Activated naive CD8-positive, alpha-beta T cell treated with anti-CD3 and anti-CD28 coated beads for 36 hours (primary cell): ENCODE measurements around the gene DUOXA1. TPM values are rescaled to one million over a fixed set of nuclear protein-coding genes. Genes with fewer than 3 reads are reported as not detected.

Experiments used
- DNase-seq: peaks from one replicate; pipeline ENCODE4 v3.0.0; 2021
- H3K27ac Mint-ChIP-seq: one replicate; pipeline ENCODE4 v1.8.0; 2022; ENCODE audit warnings: mild to moderate bottlenecking, moderate library complexity, mixed read lengths
- H3K27me3 Mint-ChIP-seq: one replicate; pipeline ENCODE4 v1.8.0; 2022; ENCODE audit warnings: mild to moderate bottlenecking, mixed read lengths
- H3K36me3 Mint-ChIP-seq: one replicate; pipeline ENCODE4 v1.8.0; 2021; ENCODE audit warnings: mild to moderate bottlenecking, mixed read lengths
- H3K4me1 Mint-ChIP-seq: one replicate; pipeline ENCODE4 v1.8.0; 2021; ENCODE audit warnings: mixed read lengths
- H3K4me3 Mint-ChIP-seq: one replicate; pipeline ENCODE4 v1.8.0; 2022; ENCODE audit warnings: mild to moderate bottlenecking, moderate library complexity, mixed read lengths
- H3K9me3 Mint-ChIP-seq: one replicate; pipeline ENCODE4 v1.8.0; 2022; ENCODE audit warnings: mixed read lengths
- total RNA-seq, 2 experiments: library from RNA; stranded (reverse); gene quantifications; one replicate each; pipeline ENCODE4 v1.2.3, GENCODE V29; 2021

Gene DUOXA1
- total RNA-seq, 2 experiments from 2014 or later: not detected

DNA sequence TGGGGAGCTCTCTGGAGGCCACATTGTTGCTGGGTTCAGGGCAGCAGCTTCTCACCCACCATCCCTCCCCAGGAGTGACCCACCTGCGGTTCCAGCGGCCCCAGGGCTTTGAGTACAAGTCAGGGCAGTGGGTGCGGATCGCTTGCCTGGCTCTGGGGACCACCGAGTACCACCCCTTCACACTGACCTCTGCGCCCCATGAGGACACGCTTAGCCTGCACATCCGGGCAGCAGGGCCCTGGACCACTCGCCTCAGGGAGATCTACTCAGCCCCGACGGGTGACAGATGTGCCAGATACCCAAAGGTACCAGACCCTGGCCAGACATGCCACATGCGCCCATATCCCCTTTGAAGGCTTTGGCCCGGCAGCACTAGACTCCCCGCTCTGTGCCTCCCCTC is 32.0 kb upstream of the DUOXA1 start:
- H3K4me3 Mint-ChIP-seq: no peak overlapping the region
- H3K36me3 Mint-ChIP-seq: no peaks in the 10 kb centered on the region
- DNase-seq: no peak
- no peak overlapping the region for H3K27ac Mint-ChIP-seq
- H3K9me3 Mint-ChIP-seq: no peaks in the 10 kb centered on the region
- no peaks in the 10 kb centered on the region for H3K27me3 Mint-ChIP-seq
- H3K4me1 Mint-ChIP-seq: peaks cover 10% of the 10 kb centered on the region

DNA sequence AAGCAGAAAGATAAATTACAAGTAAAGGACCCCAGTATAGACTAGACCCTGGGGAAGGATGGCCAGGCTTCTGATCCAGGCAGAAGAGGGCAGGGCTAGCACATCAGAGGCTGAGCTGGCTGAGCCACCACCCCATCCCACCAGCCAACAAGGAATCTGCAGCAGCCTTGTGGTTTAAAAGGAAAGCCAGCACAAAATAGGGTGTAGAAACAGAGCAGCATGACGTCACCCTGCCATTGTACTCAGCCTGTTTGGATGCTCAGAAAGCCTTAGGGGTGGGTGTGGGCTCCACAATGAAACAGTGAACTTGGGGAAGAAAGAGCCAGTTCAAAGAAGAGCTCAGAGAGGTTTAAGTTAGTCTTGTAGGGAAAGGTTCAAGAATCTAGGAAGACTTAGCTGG is 28.3 kb upstream of the DUOXA1 start:
- no peak for DNase-seq
- Mint-ChIP-seq H3K4me1 (peaks cover 5% of the 10 kb centered on the region), H3K36me3 (no peaks in the 10 kb centered on the region), H3K27ac (no peak overlapping the region), H3K4me3 (no peak overlapping the region), H3K9me3 (no peaks in the 10 kb centered on the region), H3K27me3 (no peaks in the 10 kb centered on the region)

DNA sequence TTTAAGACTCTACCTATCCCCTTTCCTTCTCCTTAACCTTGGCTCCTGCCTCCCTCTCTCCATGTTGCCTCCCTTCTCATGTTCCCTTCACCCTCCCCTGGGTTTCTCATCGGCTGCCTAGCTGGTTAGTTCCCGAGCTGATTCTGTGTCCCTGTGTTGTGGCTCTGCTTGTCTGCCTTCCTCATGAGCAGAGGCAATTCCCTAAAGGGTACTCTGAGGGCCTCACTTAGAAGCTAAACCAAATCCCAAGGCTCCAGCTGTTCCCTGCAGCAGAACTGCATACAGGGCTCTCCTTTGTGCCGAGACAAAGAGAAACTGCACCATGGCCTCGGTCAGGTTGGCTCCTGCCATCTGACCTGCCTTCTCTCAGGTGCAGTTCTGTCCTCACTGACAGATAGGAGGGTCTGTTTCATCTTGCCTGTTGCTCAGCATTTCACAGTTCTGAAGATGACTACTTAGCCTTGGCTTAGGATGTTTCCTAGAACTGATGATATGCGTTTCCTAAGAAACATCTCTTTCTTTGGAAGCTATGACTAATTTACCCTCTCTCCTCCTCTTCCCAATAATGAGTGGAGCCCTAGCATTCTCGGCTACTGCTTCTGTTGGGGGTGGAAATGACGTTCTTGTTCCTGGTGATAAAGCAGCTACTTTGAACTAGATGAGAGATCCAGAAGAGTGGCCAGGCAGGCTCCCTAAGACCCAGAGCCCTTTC is 27.2 kb upstream of the DUOXA1 start:
- no peak for DNase-seq
- Mint-ChIP-seq H3K9me3 (no peaks in the 10 kb centered on the region), H3K27ac (no peak overlapping the region), H3K36me3 (no peaks in the 10 kb centered on the region), H3K4me1 (peaks cover 5% of the 10 kb centered on the region), H3K4me3 (no peak overlapping the region), H3K27me3 (no peaks in the 10 kb centered on the region)

DNA sequence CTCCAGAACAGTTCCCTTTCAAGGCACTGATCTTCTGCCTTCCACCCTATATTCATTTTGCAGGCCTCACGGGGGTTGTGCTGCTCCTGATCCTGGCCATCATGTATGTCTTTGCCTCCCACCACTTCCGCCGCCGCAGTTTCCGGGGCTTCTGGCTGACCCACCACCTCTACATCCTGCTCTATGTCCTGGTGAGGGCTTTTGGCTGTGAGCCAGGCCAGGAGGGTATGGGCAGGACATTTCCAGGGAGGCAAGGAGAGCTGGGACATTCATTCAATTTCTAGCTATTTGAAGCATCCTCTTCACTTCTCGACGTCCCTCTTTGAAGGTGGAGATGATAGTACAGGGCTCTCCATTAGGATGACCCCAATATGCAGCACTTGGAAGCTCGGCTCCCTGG is 26.1 kb upstream of the DUOXA1 start:
- no peak overlapping the region for H3K27ac Mint-ChIP-seq
- no peak for DNase-seq
- H3K4me3 Mint-ChIP-seq: no peak overlapping the region
- peaks cover 5% of the 10 kb centered on the region for H3K4me1 Mint-ChIP-seq
- H3K9me3 Mint-ChIP-seq: no peaks in the 10 kb centered on the region
- H3K27me3 Mint-ChIP-seq: no peaks in the 10 kb centered on the region
- no peaks in the 10 kb centered on the region for H3K36me3 Mint-ChIP-seq

DNA sequence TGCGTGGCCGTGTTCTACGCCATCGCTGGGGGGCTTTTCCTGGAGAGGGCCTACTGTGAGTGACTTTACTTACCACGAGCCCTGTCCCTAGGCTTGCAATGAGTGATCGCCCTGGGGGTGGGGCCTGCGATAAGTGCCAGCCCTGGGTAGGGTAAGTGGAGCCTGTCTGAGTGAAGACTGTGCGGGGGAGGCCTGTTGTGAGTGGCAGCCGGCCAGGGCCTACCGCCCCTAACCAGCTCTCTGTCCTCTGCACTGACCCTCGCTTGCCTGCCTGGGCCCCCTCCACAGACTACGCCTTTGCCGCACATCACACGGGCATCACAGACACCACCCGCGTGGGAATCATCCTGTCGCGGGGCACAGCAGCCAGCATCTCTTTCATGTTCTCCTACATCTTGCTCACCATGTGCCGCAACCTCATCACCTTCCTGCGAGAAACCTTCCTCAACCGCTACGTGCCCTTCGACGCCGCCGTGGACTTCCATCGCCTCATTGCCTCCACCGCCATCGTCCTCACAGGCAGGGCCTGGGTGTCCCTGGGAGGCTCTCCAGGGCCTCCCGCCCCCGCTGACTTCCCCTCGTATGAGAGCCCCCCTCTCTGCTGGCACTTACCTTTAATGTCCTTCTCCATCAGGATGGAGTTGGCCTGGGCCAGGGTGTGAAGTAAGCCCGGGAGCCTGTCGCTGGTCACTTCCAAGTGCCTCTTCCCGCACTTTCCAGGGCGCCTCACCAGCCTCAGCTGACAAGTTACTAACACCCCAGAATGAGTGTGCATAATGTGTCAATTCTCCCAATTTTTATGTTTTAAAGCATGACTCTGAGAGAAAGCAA is 22.5 kb upstream of the DUOXA1 start:
- Mint-ChIP-seq H3K36me3 (no peaks in the 10 kb centered on the region), H3K4me3 (no peak overlapping the region), H3K27ac (no peak overlapping the region), H3K9me3 (no peaks in the 10 kb centered on the region), H3K4me1 (peaks cover 1% of the 10 kb centered on the region), H3K27me3 (no peaks in the 10 kb centered on the region)
- no peak for DNase-seq

DNA sequence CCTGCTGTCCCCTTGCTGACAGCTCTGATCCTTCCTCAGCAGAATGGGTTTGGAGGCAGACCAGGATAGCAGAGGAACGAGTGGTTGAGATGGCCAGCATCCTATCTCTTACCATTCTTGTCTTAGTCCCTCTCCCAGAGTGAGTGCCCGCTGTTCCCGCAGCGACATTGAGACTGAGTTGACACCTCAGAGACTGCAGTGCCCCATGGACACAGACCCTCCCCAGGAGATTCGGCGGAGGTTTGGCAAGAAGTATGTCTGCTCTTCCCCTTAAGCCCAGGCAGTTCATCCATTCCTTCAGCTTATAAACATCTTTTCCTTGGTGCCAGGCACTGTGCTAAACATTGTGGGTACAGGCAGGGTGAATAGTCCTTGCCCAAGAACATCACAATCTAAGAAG is 21.3 kb upstream of the DUOXA1 start:
- Mint-ChIP-seq H3K27ac (no peak overlapping the region), H3K4me3 (no peak overlapping the region), H3K36me3 (no peaks in the 10 kb centered on the region), H3K4me1 (no peaks in the 10 kb centered on the region), H3K27me3 (no peaks in the 10 kb centered on the region), H3K9me3 (no peaks in the 10 kb centered on the region)
- no peak for DNase-seq

DNA sequence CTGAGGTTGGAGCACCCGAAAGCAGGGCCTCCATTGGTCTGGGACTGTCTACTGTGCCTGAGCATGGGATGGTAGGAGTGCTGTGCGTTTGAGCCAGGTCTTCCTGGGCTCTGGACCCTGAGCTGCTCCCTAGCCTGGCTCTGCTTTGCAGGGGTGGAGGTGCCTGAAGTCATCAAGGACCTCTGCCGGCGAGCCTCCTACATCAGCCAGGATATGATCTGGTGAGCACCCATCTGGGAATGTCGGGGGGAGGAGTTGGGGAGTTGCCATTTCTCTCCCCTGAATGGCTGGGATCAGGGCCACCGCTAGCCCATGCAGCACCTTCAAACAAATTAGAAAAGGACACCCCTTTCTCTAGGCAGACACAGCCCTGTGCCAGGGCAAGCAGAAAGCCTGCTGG is 20.8 kb upstream of the DUOXA1 start:
- Mint-ChIP-seq H3K27ac (no peak overlapping the region), H3K4me1 (no peaks in the 10 kb centered on the region), H3K36me3 (no peaks in the 10 kb centered on the region), H3K27me3 (no peaks in the 10 kb centered on the region), H3K9me3 (no peaks in the 10 kb centered on the region), H3K4me3 (no peak overlapping the region)
- DNase-seq: no peak

DNA sequence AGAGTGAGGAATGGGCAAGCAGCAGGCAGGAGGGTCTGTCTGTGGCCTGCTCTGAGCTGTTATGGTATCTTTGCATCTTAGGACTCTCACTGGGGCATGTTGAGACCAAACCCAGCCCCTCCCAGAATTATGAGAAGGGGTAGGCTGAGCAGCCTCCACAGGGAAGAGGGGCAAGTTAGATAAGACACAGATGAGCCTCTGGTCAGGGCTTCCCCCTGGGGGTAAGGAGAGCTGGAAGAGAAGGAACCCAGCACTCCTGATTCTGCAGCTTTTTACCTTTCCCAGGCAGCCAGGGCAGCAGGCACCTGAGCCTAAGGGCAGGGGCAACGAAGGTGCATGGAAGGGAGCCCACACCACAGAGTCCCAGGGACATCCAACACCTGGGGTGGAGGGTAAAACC is 19.4 kb upstream of the DUOXA1 start:
- Mint-ChIP-seq H3K4me3 (no peak overlapping the region), H3K27ac (no peak overlapping the region), H3K4me1 (no peaks in the 10 kb centered on the region), H3K27me3 (no peaks in the 10 kb centered on the region), H3K36me3 (no peaks in the 10 kb centered on the region), H3K9me3 (no peaks in the 10 kb centered on the region)
- no peak for DNase-seq

DNA sequence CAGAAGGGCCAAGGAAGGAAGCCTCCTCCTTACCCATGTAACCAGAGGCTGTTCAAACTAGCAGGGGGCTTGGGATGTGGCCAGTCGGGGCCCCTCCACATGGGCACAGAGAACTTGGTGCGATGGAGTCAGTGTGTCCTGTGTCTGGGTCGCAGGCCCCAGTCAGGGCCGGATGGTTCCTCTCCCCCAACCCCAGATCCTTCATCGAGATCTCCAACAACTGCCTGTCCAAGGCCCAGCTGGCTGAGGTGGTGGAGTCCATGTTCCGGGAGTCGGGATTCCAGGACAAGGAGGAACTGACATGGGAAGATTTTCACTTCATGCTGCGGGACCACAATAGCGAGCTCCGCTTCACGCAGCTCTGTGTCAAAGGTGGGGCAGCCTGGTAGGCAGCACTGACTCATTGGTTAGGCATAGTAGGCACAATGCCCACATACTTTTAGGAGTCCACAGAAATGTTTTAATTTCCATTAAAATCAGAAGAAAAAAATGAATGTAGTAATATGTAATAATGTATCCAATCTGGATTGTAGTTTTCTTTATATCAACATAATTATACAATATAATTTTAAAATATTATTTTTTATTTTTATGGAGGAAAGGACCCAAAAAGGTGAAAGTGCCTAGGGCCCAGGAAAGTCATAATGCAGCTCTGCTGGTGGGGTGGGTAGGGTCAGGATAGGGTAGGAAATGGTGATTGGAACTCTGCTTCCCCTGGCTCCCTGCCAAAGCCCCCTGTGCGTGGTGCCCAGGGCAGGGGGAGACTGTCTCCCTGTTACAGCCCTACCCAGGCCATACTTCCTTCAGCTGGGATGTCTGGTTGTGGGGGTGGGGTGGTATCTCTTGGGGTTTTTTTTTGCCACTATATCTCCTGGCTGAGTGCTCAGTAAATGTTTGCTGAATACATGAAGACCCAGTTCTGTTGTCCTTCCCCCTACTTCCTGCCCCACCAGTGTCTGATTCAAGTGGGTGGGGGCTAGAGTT is 18.7 kb upstream of the DUOXA1 start:
- Mint-ChIP-seq H3K36me3 (no peaks in the 10 kb centered on the region), H3K27me3 (no peaks in the 10 kb centered on the region), H3K4me3 (no peak overlapping the region), H3K9me3 (no peaks in the 10 kb centered on the region), H3K4me1 (no peaks in the 10 kb centered on the region), H3K27ac (no peak overlapping the region)
- DNase-seq: no peak

DNA sequence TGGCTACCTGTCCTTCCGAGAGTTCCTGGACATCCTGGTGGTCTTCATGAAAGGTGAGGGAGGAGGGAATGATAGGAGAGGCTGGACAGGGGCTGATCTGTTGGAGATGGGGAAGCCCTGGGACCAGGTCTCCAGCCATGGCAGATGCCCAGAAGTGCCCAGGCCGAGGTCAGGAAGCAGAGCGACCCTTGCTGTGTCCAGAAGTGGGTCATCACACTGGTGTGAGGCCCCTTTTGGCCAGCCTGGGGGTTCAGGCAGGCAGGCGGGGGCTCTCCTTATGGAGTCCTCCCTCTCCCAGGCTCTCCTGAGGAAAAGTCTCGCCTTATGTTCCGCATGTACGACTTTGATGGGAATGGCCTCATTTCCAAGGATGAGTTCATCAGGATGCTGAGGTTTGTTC is 17.9 kb upstream of the DUOXA1 start:
- H3K4me3 Mint-ChIP-seq: no peak overlapping the region
- no peak for DNase-seq
- no peaks in the 10 kb centered on the region for H3K4me1 Mint-ChIP-seq
- H3K9me3 Mint-ChIP-seq: no peaks in the 10 kb centered on the region
- H3K27ac Mint-ChIP-seq: no peak overlapping the region
- no peaks in the 10 kb centered on the region for H3K36me3 Mint-ChIP-seq
- H3K27me3 Mint-ChIP-seq: no peaks in the 10 kb centered on the region

DNA sequence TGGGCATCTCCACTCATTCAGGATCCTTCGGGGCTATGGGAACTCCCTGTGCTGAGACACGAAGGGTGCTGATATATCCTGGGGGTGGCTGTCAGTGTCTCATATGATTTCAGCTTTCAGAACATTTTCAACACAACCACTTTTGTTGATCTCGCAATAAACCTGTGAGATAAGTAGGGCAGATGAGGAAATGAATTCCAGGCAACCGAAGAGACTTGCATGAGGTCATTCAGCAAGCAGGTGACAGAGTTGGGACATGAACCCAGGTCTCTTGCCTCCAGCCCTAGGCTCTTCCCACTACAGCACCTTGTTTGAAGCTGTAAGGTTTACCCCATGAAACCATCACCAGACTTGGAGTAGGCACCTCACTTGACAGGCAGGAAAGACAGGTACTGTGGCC is 16.7 kb upstream of the DUOXA1 start:
- no peak overlapping the region for H3K27ac Mint-ChIP-seq
- H3K4me3 Mint-ChIP-seq: no peak overlapping the region
- H3K36me3 Mint-ChIP-seq: no peaks in the 10 kb centered on the region
- H3K4me1 Mint-ChIP-seq: no peaks in the 10 kb centered on the region
- no peaks in the 10 kb centered on the region for H3K9me3 Mint-ChIP-seq
- no peak for DNase-seq
- no peaks in the 10 kb centered on the region for H3K27me3 Mint-ChIP-seq

DNA sequence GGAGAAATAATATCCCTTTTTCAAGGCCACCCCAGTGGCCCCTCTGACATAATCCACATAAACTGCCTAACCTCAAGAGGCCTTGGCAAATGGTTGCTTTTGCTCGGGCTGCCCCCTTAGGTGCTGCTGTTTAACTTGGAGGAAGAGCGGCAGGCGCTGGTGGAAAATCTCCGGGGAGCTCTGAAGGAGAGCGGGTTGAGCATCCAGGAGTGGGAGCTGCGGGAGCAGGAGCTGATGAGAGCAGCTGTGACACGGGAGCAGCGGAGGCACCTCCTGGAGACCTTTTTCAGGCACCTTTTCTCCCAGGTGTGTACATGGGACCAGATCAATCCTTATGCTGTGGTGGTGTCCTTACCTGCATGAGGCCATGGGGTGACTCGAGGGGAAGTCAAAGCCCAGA is 15.1 kb upstream of the DUOXA1 start:
- no peaks in the 10 kb centered on the region for H3K36me3 Mint-ChIP-seq
- H3K27ac Mint-ChIP-seq: no peak overlapping the region
- H3K4me3 Mint-ChIP-seq: no peak overlapping the region
- no peak for DNase-seq
- H3K9me3 Mint-ChIP-seq: no peaks in the 10 kb centered on the region
- H3K27me3 Mint-ChIP-seq: no peaks in the 10 kb centered on the region
- no peaks in the 10 kb centered on the region for H3K4me1 Mint-ChIP-seq

DNA sequence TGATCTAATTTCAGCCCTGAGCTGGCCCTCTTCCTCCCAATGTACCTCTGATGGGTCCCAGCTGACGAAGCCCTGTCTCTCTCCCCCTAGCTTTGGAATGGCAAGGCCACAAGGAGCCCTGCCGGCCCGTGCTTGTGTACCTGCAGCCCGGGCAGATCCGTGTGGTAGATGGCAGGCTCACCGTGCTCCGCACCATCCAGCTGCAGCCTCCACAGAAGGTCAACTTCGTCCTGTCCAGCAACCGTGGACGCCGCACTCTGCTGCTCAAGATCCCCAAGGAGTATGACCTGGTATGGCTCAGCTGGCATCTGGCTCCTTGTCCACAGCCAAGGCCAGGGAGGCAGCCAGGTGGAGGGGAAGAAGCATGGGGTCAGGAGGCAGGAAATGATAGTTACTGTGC is 14.3 kb upstream of the DUOXA1 start:
- no peak for DNase-seq
- Mint-ChIP-seq H3K4me3 (no peak overlapping the region), H3K27ac (no peak overlapping the region), H3K27me3 (no peaks in the 10 kb centered on the region), H3K4me1 (no peaks in the 10 kb centered on the region), H3K9me3 (no peaks in the 10 kb centered on the region), H3K36me3 (no peaks in the 10 kb centered on the region)

DNA sequence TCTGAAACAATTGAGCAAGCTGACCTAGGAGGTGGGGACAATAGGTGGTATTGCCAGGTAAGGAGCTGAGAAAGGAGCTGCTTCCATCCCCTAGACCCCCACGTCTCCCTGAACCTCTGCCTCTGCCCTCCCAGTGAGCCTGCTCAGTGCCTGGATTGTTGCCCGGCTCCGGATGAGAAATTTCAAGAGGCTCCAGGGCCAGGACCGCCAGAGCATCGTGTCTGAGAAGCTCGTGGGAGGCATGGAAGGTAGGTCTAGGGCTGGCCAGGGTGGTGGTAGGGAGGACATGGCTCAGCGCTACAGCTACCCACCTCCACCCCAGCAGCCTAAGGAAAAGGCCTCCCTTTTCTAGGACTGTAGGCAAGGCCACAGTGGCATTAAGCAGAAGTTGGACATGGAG is 13.4 kb upstream of the DUOXA1 start:
- DNase-seq: no peak
- no peaks in the 10 kb centered on the region for H3K4me1 Mint-ChIP-seq
- no peak overlapping the region for H3K4me3 Mint-ChIP-seq
- H3K27ac Mint-ChIP-seq: no peak overlapping the region
- no peaks in the 10 kb centered on the region for H3K9me3 Mint-ChIP-seq
- H3K36me3 Mint-ChIP-seq: no peaks in the 10 kb centered on the region
- H3K27me3 Mint-ChIP-seq: no peaks in the 10 kb centered on the region

DNA sequence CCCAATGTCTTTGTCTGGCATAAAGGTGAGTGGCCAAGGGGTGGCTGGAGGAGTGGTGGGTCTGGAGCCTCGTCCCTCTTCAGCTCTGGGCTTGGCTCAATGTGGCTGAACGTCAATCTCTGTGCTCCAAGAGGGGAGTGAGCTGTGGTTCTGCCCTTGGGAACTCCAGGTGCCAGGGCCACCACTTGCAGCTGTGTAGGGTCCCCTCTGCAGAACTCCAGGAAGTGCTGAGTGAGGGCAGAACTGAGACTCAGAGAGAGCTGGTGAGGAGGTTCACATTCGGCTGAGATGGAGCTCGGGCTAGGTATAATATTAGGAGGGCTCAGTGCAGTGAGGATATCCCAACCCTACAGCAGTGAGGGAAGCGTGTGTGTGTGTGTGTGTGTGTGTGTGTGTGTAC is 11.7 kb upstream of the DUOXA1 start:
- Mint-ChIP-seq H3K4me1 (peaks cover 2% of the 10 kb centered on the region), H3K4me3 (no peak overlapping the region), H3K27me3 (peaks cover 6% of the 10 kb centered on the region), H3K27ac (no peak overlapping the region), H3K36me3 (no peaks in the 10 kb centered on the region), H3K9me3 (no peaks in the 10 kb centered on the region)
- DNase-seq: no peak
